Measurements from ENCODE around the gene ADD2. TPM values are rescaled to one million over a fixed set of nuclear protein-coding genes. Genes with fewer than 3 reads are reported as not detected.
"Not testable (repeated sequence)": the region's sequence is repeated elsewhere in the genome, so short reads cannot be mapped to it uniquely, and the experiment has no call there.

The ADD2 gene
- total RNA-seq, 1 donor from 2014 or later, result not detected

DNA sequence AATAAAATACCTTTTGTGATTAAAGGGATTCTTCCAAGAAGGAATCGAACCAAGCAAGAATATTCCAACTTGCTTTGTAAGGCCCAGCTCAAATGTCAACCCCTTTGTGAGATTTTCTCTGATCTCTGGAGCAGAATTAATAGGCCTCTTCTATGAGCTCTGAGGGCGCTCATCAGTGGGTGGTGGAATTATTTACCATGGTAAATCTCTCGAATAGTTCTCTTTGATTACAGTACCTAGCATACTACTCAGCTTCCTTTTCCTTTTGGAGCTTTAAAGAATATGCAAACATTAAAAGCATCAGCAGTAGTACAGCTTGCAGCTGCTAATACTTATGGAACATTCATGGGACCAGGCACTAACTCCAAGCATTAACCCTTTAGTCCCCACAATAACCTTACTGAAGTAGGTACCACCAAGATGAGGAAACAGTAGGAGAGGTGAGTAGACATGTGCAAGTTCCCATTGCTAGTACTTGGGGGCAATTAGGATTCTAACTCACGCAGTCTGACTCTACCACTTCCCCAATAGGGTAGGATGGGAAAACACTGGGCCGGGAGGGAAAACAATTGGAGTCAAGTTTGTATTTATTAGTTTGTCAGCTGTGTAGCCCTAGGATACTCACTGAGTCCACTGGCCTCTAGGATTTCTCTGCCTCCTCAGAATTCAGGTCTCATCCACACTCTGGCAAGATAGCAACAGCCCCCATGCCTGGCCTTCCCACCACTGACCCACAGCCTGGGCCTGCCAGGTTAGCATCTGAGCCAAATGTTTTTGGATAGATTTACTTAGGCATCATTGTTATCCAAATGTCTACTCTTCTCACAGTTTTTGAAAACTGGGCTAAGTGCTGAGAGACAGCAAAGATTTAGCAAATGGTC lies 21.7 kb downstream of the ADD2 start:
- FAIRE-seq (no peak), DNase-seq (ENCODE audit: low read depth) (no peak)
- Histone ChIP-seq H3K4me3 (ENCODE audit: low read depth, low read length) (no peak overlapping the region), H3K36me3 (ENCODE audit: control insufficient read depth, insufficient read depth, low read length) (no peaks in the 10 kb centered on the region), H3K27me3 (ENCODE audit: control insufficient read depth, insufficient read depth, low read length) (peaks cover 4% of the 10 kb centered on the region)
- TF ChIP-seq, protein P1, sequence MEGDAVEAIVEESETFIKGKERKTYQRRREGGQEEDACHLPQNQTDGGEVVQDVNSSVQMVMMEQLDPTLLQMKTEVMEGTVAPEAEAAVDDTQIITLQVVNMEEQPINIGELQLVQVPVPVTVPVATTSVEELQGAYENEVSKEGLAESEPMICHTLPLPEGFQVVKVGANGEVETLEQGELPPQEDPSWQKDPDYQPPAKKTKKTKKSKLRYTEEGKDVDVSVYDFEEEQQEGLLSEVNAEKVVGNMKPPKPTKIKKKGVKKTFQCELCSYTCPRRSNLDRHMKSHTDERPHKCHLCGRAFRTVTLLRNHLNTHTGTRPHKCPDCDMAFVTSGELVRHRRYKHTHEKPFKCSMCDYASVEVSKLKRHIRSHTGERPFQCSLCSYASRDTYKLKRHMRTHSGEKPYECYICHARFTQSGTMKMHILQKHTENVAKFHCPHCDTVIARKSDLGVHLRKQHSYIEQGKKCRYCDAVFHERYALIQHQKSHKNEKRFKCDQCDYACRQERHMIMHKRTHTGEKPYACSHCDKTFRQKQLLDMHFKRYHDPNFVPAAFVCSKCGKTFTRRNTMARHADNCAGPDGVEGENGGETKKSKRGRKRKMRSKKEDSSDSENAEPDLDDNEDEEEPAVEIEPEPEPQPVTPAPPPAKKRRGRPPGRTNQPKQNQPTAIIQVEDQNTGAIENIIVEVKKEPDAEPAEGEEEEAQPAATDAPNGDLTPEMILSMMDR (IDR thresholded peaks at IDR 0.05; ENCODE audit: insufficient read depth, low read length, severe bottlenecking), result no peak

DNA sequence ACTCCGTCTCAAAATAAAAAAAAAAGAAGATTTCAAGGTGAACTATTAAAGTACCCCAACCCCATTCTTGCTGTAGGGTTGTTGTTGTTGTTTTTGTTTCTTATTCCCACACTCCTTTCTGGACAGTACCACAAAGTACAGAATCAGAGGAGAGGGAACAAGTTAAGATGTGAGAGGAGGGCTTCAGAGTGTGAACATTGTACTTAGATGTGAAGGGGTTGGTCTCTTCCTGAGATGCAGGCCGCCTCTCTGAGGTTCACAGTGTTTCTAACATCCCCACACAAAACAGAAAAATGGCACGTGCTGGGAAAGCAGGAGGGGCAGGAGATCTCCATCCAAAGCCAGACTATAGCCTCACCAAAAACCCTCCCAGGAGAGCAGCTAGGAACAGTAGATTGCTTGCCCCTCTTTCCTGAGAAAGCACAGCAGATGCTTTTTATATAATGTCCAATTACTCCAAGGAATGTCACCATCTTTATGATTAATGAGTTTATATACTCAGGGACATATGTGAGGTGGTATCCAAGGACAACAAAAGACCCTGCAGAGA lies 22.6 kb downstream of the ADD2 start:
- DNase-seq (ENCODE audit: low read depth) (no peak), FAIRE-seq (no peak)
- Histone ChIP-seq H3K36me3 (ENCODE audit: control insufficient read depth, insufficient read depth, low read length) (no peaks in the 10 kb centered on the region), H3K27me3 (ENCODE audit: control insufficient read depth, insufficient read depth, low read length) (peaks cover 7% of the 10 kb centered on the region), H3K4me3 (ENCODE audit: low read depth, low read length) (no peak overlapping the region)
- TF ChIP-seq, protein P1 (IDR thresholded peaks at IDR 0.05; ENCODE audit: insufficient read depth, low read length, severe bottlenecking), result no peak

DNA sequence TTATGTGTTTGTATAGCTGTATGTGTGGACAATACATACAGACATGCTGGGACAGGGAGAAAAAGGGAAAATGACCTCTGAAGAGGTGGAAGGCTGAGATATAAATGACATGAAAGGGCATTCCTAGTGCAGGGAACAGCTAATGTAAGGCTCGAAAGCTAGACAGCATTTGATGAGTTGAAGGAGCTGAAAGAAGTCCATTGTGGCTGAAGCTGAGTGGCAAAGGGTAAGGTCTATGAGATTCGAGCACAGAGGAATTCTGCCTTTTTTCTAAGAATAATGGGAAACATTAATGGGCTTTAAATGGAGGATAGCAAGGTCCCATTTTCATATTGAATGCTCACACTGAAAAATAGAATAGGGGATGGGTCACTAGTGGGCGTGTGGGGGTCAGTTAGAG lies 23.6 kb downstream of the ADD2 start:
- FAIRE-seq (no peak), DNase-seq (ENCODE audit: low read depth) (no peak)
- Histone ChIP-seq H3K27me3 (ENCODE audit: control insufficient read depth, insufficient read depth, low read length) (peaks cover 7% of the 10 kb centered on the region), H3K4me3 (ENCODE audit: low read depth, low read length) (no peak overlapping the region), H3K36me3 (ENCODE audit: control insufficient read depth, insufficient read depth, low read length) (no peaks in the 10 kb centered on the region)
- TF ChIP-seq, protein P1 (IDR thresholded peaks at IDR 0.05; ENCODE audit: insufficient read depth, low read length, severe bottlenecking), result no peak

- Histone ChIP-seq H3K36me3 (ENCODE audit: control insufficient read depth, insufficient read depth, low read length) (no peaks in the 10 kb centered on the region), H3K4me3 (ENCODE audit: low read depth, low read length) (no peak overlapping the region), H3K27me3 (ENCODE audit: control insufficient read depth, insufficient read depth, low read length) (peaks cover 7% of the 10 kb centered on the region)
- DNase-seq (ENCODE audit: low read depth) (no peak), FAIRE-seq (no peak)
- TF ChIP-seq, protein P1 (IDR thresholded peaks at IDR 0.05; ENCODE audit: insufficient read depth, low read length, severe bottlenecking), result no peak
Measured at GRCh38 chr2:70743677-70744076, 24.3 kb downstream of the ADD2 start.

- FAIRE-seq, result no peak
- no peak for DNase-seq (ENCODE audit: low read depth)
- TF ChIP-seq, protein P1 (IDR thresholded peaks at IDR 0.05; ENCODE audit: insufficient read depth, low read length, severe bottlenecking), result no peak
- no peak overlapping the region for H3K4me3 ChIP-seq (ENCODE audit: low read depth, low read length)
- H3K27me3 ChIP-seq (ENCODE audit: control insufficient read depth, insufficient read depth, low read length), result peaks cover 7% of the 10 kb centered on the region
- no peaks in the 10 kb centered on the region for H3K36me3 ChIP-seq (ENCODE audit: control insufficient read depth, insufficient read depth, low read length)
Measured at GRCh38 chr2:70743068-70743467, 24.9 kb downstream of the ADD2 start.

GRCh38 chr2:70739492-70739891 lies 28.5 kb downstream of the ADD2 start:
- H3K27me3 ChIP-seq (ENCODE audit: control insufficient read depth, insufficient read depth, low read length); FAIRE-seq; H3K4me3 ChIP-seq (ENCODE audit: low read depth, low read length); H3K36me3 ChIP-seq (ENCODE audit: control insufficient read depth, insufficient read depth, low read length); DNase-seq (ENCODE audit: low read depth): not testable (repeated sequence)
